GM12891 (cell line): ENCODE results near the gene WSCD2.

Experiments
- PAX5 ChIP-seq: IDR thresholded peaks from 2 replicates; pipeline ENCODE4 v1.6.1; 2011; ENCODE audit warnings: low read length, moderate library complexity, mild to moderate bottlenecking; ENCODE audit not compliant: insufficient read depth, severe bottlenecking
- POLR2A ChIP-seq: IDR thresholded peaks from 2 replicates; pipeline ENCODE4 v1.6.1; 2011; ENCODE audit warnings: low read depth, low read length, control low read depth
- POLR2AphosphoS5 ChIP-seq: IDR thresholded peaks from 2 replicates; pipeline ENCODE4 v1.6.1; 2011; ENCODE audit warnings: low read depth, low read length, control low read depth
- SPI1 ChIP-seq: IDR thresholded peaks from 2 replicates; pipeline ENCODE4 v1.6.1; 2011; ENCODE audit warnings: low read depth, low read length, control low read depth
- TAF1 ChIP-seq: IDR thresholded peaks from 2 replicates; pipeline ENCODE4 v1.6.1; 2011; ENCODE audit warnings: low read depth, low read length, control low read depth

GRCh38 chr12:108099778-108100489, 29.2 kb upstream of the WSCD2 start:
- no peak for TF ChIP-seq TAF1
- TF ChIP-seq POLR2A, result no peak
- no peak for TF ChIP-seq POLR2AphosphoS5
- TF ChIP-seq SPI1, result no peak
- TF ChIP-seq PAX5, result no peak
